ENCODE data around the gene SUGCT.
"Not testable (repeated sequence)": the region's sequence is repeated elsewhere in the genome, so short reads cannot be mapped to it uniquely, and the experiment has no call there.

SUGCT gene

DNA sequence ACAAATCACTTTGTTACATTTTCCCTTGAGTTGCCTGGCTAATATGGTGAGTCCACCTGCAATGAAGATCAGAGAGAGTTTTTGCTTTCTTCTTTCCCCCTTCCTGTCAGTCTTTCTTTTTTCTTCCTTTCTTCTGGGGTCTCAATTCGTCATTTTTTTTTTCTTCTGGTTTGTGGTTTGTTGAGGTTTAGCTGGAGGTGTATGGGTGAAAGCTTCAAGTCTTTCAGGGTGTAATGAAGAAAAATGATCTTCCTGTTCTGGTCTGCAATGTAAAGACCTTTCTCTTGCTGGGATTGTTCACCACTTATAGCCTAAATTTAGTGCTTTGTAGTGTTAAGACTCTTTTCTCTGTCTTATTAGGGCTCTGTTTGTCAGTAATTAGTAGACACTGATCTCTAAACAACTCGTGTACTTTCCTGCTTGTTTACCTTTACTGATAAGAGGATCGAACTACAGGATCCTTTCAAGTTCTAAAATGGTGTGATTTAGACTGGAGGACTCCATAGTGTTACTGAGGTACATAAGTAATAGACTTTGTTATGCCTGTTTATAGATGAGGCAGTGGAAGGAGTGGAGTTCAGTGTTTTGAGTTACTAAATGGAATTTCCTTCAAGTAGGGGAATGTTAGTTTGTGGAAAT is 129.1 kb downstream of the SUGCT start:
- DNase-seq (ENCODE audit: low read depth): no peak

DNA sequence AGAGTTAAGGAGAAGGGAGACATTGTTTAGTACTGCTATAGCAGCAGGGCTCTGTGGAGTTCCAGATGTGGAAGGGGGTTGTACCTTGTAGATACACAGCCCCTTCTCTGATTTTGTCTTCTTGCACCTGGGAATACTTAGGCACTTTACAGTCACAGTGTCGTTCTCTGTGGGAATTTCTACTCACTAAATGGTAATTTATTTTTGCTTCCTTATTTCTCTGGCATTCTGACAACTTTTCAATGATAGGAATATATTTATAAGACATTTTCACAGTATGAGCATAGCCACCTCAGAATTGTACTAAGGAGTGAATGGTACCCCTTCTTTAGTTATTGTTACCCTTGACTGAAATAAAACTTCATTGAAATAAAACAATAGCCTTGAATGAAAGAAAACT is 132.8 kb downstream of the SUGCT start:
- no peak for DNase-seq (ENCODE audit: low read depth)

DNA sequence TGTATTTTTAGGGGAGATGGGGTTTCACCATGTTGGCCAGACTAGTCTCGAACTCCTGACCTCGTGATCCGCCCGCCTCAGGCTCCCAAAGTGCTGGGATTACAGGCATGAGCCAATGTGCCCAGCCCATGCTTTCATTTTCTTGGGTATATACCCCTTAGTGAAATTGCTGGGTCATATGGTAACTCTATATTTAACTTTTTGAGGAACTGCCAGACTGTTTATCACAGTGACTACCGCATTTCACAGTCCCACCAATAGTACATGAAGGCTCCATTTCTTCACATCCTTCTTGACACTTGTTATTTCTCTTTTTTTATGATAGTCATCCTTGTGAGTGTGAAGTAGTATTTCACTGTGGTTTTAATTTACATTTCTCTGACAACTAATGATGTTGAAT is 134.0 kb downstream of the SUGCT start:
- DNase-seq (ENCODE audit: low read depth): not testable (repeated sequence)

DNA sequence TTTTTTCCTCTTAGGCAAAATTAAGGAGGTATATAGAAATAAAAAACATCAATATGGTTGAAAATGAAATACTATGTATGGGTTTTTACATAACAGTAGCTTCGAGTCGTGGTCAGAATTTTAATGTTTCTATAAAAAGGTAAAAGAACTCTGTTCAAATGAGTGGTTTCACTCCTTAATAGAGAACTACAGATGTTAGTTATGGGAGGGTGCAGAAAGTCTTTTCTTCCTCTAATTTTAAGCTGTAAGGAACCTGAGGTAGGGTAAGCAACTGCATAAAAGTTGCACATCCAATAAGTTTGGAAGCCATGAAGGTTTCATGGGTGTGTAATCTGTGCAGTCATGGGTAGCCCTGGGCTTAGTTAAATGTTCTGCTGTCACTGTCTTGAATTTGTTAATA is 141.3 kb downstream of the SUGCT start:
- no peak for DNase-seq (ENCODE audit: low read depth)

DNA sequence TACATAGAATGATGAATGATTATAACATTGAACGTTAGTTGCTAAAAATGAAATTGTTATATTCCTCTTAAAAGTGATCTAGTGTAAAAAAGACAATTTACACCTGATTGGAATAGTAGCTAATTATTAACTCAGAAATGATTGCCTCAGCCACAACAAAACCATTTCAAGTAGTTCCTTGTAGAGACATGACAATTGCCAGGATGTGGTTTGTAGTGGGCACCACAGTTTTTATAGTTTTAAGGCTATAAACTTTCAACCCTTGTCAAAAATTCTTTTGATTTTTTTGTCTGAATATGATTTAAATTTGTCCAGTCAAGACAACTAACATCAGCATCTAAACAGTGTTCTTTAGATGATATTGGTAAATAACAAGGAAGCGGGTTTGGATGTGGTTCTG is 145.2 kb downstream of the SUGCT start:
- DNase-seq (ENCODE audit: low read depth): no peak

- no peak for DNase-seq (ENCODE audit: low read depth)
These were observed 148.1 kb downstream of the SUGCT start for GRCh38 chr7:40282858-40283257.

- no peak for DNase-seq (ENCODE audit: low read depth)
These were observed 148.6 kb downstream of the SUGCT start for GRCh38 chr7:40283391-40283790.

DNA sequence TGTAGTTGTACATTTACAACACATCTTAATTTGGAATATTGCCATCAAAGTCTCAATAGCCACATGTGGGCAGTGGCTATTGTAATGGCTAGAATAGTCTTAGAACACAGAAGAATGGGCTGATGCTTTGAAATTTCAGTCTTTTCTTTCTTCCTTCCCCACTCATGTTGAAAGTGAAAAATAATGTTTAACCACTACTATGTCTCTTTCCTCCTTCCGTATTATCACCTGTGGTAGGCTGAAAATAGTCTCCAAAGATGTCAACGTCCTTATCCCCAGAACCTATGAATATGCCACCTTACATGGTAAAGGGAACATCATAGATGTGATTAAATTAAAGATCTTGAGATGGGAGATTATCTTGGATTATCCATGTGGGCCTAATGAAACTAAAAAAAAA is 154.0 kb downstream of the SUGCT start:
- DNase-seq (ENCODE audit: low read depth): no peak

GRCh38 chr7:40297741-40298311 is 163.0 kb downstream of the SUGCT start:
- DNase-seq (ENCODE audit: low read depth): no peak

DNA sequence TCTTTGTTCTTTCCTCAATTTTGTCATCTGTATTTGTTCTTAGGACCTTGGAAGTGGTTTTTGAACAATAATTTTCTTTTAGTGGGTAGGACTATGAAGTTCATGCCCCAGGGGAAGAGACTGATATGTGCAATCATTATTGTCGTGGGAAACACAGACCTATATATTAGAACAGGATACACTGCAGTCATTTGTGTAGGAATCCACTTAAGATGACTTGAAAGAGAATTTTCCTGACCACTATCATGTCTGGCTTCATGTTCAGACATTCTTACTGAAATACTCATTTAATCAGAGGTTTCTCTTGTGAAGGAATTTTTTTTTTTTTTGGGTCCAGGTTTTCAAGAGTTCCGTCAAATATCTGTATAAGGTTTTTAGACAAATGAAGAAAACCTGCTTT is 163.6 kb downstream of the SUGCT start:
- no peak for DNase-seq (ENCODE audit: low read depth)

- no peak for DNase-seq (ENCODE audit: low read depth)
These were observed 164.3 kb downstream of the SUGCT start for GRCh38 chr7:40299097-40299496.

DNA sequence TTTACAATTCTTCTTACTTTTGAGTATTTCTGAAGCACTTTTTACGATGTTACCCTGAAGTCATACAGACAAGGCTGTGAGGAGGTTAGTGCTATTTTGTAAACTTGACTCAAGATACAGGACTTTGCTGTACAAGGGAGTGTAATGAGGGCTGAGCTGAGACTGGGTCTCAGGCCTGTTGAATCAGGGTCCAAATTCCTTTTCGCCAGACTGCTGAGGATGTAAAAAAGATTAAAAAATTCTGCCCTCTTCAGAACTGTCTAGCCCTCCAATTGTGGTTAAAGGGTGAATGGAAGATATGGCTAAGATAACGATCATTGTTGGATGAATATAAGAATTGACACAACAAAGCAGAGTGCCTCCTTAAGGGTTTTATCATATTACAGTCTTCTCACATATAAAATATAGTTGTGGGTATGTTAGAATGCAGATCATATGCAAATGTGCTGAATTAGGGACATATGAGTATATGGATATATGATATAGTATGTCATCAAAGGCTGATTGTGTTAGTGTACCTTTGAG is 165.4 kb downstream of the SUGCT start:
- DNase-seq (ENCODE audit: low read depth): no peak

DNA sequence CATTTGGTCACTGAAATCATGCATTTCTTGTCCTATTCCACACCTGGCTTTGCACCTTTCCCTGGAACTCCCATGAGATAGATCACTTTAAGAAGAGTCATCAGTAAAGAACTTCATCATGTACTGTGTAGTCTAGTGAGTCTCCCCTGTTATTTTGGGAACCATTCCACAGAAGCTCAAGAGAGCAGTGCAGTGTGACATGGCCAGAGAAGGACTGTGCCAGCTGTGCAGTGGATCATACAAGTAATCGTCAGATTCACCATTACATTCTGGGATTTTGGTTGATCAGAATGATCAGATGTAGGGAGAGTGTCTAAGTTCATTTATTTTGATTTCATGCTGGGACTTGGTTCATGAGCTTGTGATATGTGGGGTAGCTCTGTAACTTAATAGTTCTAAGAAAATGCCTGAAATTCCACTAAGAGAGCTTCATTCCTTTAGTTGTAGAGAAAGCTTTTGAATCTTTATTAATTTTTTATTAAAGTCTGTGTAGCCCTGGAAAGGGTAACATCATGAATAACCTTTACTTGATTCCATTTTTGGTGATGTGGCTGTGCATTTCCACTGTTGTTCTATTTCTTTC is 166.8 kb downstream of the SUGCT start:
- no peak for DNase-seq (ENCODE audit: low read depth)

- DNase-seq (ENCODE audit: low read depth): no peak
These were observed 169.2 kb downstream of the SUGCT start for GRCh38 chr7:40303996-40304395.

GRCh38 chr7:40305229-40305628 is 170.4 kb downstream of the SUGCT start:
- no peak for DNase-seq (ENCODE audit: low read depth)

DNA sequence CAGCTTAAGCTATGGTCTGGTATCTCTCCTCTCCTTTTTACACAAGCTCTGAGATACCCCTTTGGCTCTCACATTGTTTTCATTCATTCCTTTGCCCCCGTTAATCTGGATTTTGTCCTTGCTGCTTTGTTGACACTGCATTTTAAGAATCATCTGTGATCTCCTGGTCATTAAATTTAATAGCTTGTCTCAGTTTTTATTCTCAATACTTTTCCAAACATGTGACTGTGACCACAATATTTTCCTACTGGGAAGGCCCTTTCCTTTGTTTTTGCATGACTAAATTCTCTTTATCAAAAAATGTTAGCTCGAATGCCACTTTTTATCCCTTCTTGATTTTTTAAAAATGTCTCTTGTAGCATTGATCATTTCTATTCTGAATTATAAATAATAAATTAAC is 171.2 kb downstream of the SUGCT start:
- DNase-seq (ENCODE audit: low read depth): no peak

DNA sequence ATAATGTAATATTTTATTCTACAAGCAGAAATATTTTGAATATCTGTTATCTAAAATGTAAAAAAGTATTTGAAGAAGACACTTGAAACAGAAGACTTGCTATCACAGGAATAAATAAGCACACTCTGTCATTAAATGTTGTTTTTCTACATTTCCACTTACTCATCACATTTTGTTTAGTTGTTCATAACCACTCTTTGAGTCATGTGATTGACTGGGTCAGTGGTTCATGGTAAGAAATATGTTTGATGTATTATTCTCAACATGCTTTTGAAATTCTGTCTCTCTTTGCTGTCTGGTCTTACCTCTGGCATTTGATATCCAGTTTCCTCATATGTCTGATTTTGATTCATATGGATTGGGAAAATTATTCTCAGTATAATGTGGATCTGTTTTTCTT is 171.8 kb downstream of the SUGCT start:
- DNase-seq (ENCODE audit: low read depth): no peak

GRCh38 chr7:40310258-40310657 is 175.5 kb downstream of the SUGCT start:
- DNase-seq (ENCODE audit: low read depth): no peak

DNA sequence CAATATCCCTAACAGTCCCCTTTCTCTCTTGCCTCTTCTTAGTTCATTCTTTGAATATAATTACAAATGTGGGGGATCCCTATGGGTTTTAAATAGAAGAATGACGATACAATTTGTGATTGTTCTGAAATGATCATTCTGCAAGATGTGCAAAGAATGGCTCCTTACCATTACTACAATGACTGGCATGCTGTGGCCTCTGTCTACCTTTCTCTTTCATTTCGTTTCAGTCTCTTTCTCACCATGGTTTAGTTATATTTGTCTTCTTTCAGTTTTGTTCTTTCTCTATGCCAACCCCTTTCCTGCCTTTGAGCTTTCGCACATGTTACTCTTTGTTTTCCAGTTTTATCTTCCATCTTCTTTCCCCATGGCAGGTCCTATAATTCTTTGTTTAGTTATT is 176.5 kb downstream of the SUGCT start:
- DNase-seq (ENCODE audit: low read depth): no peak

- DNase-seq (ENCODE audit: low read depth): no peak
These were observed 180.5 kb downstream of the SUGCT start for GRCh38 chr7:40315277-40315676.

- DNase-seq (ENCODE audit: low read depth): no peak
These were observed 181.4 kb downstream of the SUGCT start for GRCh38 chr7:40316176-40316575.

DNA sequence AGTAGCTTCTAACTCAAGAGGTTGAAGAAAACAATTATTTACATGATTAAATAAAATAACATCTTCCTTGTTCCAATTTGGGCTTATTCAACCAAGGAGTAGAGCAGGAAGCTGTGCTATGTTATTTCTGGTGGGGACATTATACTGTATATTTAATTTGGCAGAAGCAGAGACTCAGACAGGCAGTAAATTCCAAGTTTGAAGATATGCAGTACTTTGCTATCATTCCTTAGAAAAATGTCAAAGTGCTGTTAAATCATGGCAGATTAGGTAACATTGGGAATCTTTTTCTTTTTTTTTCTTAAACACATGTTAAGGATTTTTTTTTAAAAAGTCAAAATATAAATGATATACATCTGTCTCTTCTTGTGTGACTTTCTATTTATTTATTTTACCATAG is 190.1 kb downstream of the SUGCT start:
- DNase-seq (ENCODE audit: low read depth): no peak

- DNase-seq (ENCODE audit: low read depth): no peak
These were observed 192.3 kb downstream of the SUGCT start for GRCh38 chr7:40327113-40327512.

DNA sequence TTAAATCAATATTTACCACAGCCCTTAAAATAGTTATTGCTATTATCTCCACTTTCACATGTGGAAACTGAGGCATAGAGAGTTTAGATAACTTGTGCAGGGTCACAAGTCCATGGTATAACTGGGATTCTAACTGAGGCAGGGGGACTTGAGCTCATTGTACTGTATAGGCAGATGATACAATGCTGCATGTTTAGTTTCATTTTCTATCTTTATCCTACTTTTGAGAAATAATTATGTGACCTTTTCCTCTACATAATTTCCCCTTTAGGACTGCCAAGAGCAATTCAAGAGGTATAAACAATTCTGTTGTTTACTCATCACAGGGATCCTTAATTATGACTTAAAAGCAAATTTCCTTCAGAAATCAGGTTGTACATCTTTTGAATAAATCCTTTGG is 193.1 kb downstream of the SUGCT start:
- no peak for DNase-seq (ENCODE audit: low read depth)

Data from stimulated activated CD8-positive, alpha-beta memory T cell treated with anti-CD3 and anti-CD28 coated beads, Interleukin-12 subunit alpha, Interleukin-12 subunit beta, amount 100 ng/mL, for 4 hours (primary cell).